ENCODE results near the gene SPRY4. TPM values are rescaled to one million over a fixed set of nuclear protein-coding genes. Genes with fewer than 3 reads are reported as not detected.
"Not testable (repeated sequence)": the region's sequence is repeated elsewhere in the genome, so short reads cannot be mapped to it uniquely, and the experiment has no call there.

Gene SPRY4
- total RNA-seq: 16.7 TPM

GRCh38 chr5:142324871-142325724 lies at the start of gene SPRY4:
Gene SPRY4 (minus strand): TSS chr5:142325021. CDS start chr5:142315108, 9,913 bp downstream.
- peak; percentile 94 for DNase-seq (ENCODE audit: low spot score)

GRCh38 chr5:142368529-142368928 lies 43.7 kb upstream of the SPRY4 start:
- DNase-seq (ENCODE audit: low spot score): no peak

GRCh38 chr5:142366007-142366406 lies 41.2 kb upstream of the SPRY4 start:
- DNase-seq (ENCODE audit: low spot score): no peak

- DNase-seq (ENCODE audit: low spot score): peak; percentile 86
These were observed 39.7 kb upstream of the SPRY4 start for GRCh38 chr5:142364251-142365145.

- no peak for DNase-seq (ENCODE audit: low spot score)
These were observed 38.8 kb upstream of the SPRY4 start for GRCh38 chr5:142363619-142363963.

GRCh38 chr5:142362193-142362592 lies 37.4 kb upstream of the SPRY4 start:
- DNase-seq (ENCODE audit: low spot score): not testable (repeated sequence)

- no peak for DNase-seq (ENCODE audit: low spot score)
These were observed 35.8 kb upstream of the SPRY4 start for GRCh38 chr5:142360607-142361120.

GRCh38 chr5:142360051-142360498 lies 35.3 kb upstream of the SPRY4 start:
- no peak for DNase-seq (ENCODE audit: low spot score)

- DNase-seq (ENCODE audit: low spot score): no peak
These were observed 33.8 kb upstream of the SPRY4 start for GRCh38 chr5:142358648-142359047.

- DNase-seq (ENCODE audit: low spot score): no peak
These were observed 33.3 kb upstream of the SPRY4 start for GRCh38 chr5:142358121-142358520.

GRCh38 chr5:142357469-142358090 lies 32.8 kb upstream of the SPRY4 start:
- no peak for DNase-seq (ENCODE audit: low spot score)

- DNase-seq (ENCODE audit: low spot score): peak; percentile 87
These were observed 32.1 kb upstream of the SPRY4 start for GRCh38 chr5:142356716-142357468.

- no peak for DNase-seq (ENCODE audit: low spot score)
These were observed 31.5 kb upstream of the SPRY4 start for GRCh38 chr5:142356349-142356715.

- DNase-seq (ENCODE audit: low spot score): no peak
These were observed 28.3 kb upstream of the SPRY4 start for GRCh38 chr5:142353071-142353472.

GRCh38 chr5:142350021-142350420 lies 25.2 kb upstream of the SPRY4 start:
- no peak for DNase-seq (ENCODE audit: low spot score)

- DNase-seq (ENCODE audit: low spot score): no peak
These were observed 21.9 kb upstream of the SPRY4 start for GRCh38 chr5:142346706-142347105.

GRCh38 chr5:142344915-142345314 lies 20.1 kb upstream of the SPRY4 start:
- not testable (repeated sequence) for DNase-seq (ENCODE audit: low spot score)

GRCh38 chr5:142343531-142343930 lies 18.7 kb upstream of the SPRY4 start:
- DNase-seq (ENCODE audit: low spot score): no peak

- DNase-seq (ENCODE audit: low spot score): no peak
These were observed 17.5 kb upstream of the SPRY4 start for GRCh38 chr5:142342128-142342981.

GRCh38 chr5:142339781-142340180 lies 15.0 kb upstream of the SPRY4 start:
- no peak for DNase-seq (ENCODE audit: low spot score)

Measured in ureter (tissue), 1 donor.